Activated CD4-positive, alpha-beta T cell treated with anti-CD3 and anti-CD28 coated beads for 24 hours (primary cell): Measurements from ENCODE around the gene PRDX6.
"Not testable (repeated sequence)": the region's sequence is repeated elsewhere in the genome, so short reads cannot be mapped to it uniquely, and the experiment has no call there.

Source experiments
- DNase-seq, 2 donors: peaks; one replicate each; pipeline ENCODE4 v3.0.0-alpha.2; 2020; ENCODE audit warnings: low read depth in 2 of 2

The PRDX6 gene

DNA sequence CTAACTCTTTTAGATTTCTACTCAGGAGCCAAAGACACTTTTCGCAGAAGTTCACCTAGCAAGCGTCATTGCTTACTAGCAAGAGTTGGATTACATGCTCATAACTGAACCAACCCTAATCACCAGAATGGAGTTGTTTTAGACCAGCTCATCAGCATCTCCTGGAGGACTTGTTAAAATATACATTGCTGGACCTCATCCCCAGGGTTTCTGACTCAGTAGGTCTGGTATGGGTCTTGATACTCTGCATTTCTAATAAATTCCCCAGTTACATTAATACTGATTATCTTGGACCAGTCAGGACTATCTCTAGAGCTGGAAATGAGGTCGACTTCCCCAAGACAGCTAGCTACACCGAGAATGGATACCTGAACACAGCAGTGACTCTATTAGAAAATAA, 9.7 kb upstream of the PRDX6 start:
- no peak for DNase-seq

DNA sequence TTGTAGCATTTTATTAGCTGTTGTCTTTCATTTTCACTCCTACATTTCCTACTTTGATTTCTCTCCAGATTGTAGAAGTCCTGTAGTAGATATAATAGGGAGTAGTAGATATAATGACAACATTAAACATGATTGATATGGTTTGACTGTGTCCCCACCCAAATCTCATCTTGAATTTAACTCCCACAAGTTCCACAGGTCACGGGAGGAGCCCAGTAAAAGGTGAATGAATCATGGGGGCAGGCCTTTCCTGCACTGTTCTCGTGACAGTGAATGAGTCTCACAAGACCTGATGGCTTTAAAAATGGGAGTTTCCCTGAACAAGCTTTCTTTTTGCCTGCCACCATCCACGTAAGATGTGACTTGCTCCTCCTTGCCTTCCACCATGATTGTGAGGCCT, 7.5 kb upstream of the PRDX6 start:
- no peak for DNase-seq

DNA sequence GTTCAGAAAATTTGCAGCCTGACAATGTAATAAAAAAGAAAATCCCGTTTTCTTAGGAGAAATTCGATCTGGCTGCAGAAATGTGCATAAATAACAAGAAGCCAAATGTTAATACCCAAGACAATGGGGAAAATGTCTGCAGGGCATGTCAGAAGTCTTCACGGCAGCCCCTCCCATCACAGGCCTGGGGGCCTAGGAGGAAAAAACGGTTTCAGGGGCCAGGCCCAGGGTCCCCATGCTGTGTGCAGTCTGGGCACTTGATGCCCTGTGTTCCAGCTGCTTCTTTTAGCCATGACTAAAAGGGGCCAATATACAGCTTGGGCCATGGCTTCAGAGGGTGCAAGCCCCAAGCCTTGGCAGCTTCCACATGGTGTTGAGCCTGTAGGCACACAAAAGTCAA, 6.5 kb upstream of the PRDX6 start:
- DNase-seq = no peak

DNA sequence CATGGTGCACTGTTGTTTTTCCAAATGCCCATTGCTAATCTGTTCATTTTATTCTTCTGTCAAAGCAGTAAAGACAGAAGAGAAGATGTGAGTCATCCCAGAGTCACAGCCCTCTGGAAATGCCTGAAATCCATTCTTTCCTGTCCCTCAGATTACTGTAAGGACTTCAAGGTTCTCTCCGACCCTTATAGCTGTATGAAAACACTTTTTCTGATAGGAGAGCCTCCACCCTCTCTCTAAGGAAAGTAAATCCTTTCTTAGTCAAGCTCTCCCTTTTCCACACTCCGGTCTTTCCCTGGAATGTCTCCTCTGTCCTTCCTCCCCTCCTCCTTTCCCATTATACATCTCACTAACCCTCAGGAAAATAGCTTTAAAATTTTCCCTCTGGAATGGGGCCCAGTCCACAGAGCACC, 3.5 kb upstream of the PRDX6 start:
- DNase-seq = no peak

DNA sequence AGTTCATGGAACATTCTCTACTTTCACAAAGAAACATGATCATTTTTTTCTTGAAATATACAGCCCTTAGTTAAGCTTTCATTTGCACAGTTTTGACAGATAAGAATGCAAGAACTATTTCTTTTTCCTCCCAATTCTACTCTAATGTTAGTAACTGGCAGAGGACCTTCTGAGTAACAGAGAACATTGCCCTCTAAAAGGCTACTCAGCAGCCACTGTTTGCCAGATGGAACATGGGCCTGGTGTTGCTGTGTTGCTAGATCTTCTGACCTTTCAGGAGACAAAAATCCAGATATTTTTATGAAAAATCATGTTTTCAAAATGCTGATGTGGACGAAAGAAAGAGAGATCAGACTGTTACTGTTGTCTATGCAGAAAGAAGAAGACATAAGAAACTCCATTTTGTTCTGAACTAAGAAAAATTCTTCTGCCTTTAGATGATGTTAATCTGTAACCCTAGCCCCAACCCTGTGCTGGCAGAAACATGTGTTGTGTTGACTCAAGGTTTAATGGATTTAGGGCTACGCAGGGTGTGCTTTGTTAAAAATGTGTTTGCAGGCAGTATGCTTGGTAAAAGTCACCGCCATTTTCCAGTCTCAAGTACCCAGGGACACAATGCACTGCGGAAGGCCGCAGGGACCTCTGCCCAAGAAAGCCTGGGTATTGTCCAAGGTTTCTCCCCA, 2.9 kb upstream of the PRDX6 start:
- no peak for DNase-seq

DNA sequence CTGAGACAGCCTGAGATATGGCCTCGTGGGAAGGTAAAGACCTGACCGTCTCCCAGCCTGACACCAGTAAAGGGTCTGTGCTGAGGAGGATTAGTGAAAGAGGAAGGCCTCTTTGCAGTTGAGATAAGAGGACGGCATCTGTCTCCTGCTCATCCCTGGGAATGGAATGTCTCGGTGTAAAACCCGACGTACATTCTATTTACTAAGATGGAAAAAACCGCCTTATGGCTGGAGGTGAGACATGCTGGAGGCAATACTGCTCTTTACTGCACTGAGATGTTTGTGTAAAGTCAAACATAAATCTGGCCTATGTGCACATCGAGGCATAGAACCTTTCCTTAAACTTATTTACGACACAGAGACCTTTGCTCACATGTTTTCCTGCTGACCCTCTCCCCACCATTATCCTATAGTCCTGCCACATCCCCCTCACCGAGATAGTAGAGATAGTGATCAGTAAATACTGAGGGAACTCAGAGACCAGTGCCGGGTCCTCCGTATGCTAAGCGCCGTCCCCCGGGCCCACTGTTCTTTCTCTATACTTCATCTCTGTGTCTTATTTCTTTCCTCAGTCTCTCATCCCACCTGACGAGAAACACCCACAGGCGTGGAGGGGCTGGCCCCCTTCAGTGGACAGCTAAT, 2.2 kb upstream of the PRDX6 start:
- not testable (repeated sequence) for DNase-seq

DNA sequence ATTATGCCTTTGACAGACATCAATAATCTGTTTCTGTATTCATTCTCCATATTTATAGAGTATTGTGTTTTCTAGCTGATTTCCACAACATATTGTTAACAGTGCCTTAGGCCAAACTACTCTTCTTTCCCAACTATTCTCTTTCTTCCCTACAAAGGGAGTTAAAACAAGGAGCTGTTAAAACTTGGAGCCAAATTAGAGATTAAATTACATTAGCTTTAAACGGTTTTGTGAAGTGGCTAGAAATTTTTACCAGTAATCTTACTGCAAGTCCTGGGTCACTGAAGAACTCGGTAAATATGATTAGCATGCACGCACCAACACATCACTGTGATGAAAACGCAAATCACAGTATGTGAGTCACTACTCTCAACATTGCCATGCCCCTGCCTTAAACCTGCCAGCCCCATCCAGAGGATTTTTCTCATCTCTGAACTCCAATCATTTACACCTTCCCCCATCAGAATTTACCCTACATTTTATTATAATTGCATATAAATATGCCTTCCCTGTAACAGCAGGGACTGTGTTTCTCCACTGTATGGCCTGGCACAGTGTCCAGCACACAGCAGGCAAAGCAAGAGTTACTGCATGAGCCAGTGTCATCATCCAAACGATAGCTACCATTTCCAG, 1.5 kb upstream of the PRDX6 start:
- DNase-seq = no peak

DNA sequence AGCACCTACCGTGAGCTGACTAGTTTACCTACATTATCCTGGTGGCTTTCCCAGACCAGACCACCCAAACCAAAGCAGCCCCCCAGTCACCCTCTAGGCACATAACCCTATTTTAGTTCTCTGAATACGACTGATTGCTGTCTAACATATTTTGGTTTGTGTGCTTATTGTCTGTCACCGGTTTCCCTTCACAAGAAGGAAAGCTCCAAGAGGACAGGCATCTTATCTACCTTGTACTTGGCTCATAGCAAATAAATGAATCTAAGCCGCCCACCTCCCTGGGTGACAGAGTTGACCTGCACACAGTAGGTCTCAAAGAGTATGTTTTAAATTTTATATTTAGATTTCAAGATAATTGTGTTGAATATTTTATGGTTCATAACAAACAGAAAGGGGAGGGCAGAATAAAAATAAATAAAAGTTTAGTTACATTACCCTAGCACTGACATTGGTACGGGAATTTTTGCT, 904 bp upstream of the PRDX6 start:
- DNase-seq = no peak

DNA sequence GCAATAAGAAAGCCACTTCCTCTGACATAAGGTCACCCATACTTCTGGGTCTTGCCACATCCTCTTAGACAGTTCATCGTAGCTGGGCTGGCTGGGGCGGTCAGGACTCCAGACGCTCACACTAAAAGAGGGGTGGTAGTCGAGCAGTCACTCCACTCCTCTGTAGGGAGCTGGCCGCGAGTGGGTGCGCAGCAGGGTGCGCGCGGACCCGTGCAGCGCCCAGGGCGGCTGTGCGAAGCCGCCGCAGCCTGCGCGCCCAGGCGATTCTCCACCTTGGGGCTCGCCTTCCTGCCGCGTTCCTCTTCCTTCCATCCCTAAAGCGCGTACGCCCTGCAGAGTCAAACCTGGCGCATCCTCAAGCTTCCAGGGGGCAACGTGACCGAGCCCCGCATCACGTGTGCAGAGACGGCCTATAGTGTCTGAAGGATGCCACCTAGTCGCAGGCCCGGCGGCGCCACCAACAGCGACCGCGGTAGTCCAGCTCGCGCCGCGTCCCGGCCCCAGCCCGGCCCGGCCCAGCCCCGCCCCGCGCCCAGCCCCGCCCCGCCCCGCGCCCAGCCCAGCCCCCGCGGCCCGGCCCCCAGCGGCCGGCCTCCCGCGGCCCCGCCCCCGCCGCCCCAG, 360 bp upstream of the PRDX6 start:
- DNase-seq = peak; percentile 32 to 75

DNA sequence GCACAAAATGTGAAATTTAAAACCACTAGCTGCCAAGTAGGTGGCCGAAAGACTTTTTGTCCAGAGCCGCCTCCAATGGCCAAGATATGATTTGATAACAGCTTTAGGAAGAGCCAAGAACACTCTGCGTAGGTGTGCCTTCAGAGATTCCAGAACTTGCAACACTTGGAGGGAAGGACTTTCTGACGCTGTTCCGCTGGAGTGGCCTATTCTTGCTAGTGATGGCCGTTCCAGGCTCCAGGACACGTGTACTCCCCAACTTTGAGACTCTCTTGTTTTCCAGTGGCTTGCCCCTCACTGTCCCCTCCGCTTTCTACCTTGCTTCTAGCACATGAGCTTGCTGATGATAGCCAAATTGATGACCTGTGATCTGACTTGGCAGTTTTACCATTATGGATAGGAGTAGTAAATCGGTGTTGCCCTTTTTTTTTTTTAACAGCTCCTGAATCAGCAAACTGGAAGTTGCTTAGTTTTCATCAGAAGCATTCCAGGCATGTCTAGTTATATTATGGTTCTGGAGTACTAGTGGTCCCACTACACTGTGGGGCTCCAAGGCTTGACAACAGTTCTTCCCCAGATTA, 1.0 kb downstream of the PRDX6 start:
- no peak for DNase-seq

DNA sequence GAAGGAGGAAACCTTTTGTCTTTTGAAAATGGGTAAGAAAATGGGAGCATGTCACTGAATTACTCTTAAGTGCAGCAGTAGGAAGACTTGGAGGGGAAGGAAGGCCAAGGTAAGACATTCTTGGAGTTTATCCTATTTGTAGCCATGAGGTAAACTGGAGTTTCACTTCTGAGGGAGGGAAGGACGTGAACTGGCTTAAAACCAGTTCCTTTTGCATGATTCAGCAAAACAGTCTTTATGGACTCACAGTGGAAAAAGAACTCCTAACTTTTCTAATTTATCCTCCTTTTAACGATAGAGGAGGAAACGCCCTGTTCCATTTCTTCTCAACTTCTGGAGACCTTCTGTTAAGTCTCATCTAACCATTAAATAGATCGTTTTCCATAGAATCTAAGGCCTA, 2.5 kb downstream of the PRDX6 start:
- DNase-seq = no peak

DNA sequence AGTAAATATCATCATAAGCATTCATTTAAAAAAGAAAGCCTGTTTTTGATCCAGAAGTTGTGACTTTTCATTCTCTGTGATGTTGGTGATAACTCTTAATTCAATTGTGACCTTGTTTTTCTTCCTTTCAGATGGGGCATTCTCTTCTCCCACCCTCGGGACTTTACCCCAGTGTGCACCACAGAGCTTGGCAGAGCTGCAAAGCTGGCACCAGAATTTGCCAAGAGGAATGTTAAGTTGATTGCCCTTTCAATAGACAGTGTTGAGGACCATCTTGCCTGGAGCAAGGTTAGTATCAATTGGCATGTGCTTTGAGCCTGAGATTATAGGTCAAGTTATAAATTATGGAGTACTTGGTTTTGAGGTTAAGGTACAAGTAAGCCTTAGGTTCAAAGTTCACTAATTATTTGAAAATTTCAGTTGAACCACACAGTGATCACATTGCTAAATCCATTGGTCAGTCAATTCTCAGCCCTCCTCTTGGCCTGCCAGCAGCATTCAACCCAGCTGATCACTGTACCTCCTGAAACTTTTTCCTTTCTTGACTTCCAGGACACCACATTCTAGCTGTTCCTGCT, 4.1 kb downstream of the PRDX6 start:
- no peak for DNase-seq

DNA sequence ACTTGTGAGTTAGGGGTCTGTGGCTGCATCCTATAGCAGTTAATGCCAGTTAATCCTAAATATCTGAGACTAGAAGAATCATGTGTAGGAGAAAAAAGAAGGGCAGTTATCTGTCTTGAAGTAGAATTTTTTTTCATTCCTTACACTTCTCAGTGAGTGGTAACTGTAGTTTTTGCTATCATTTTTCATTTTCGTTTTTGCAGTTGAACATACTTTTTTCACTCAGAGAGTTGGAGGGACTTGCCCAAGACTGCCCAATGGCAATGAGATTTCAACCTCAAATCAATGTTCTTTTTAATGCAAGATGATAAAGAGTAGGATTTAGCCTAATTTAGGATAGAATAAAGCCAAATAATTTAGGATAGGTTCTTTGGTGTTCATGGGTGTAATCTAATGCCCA, 5.5 kb downstream of the PRDX6 start:
- DNase-seq = no peak

DNA sequence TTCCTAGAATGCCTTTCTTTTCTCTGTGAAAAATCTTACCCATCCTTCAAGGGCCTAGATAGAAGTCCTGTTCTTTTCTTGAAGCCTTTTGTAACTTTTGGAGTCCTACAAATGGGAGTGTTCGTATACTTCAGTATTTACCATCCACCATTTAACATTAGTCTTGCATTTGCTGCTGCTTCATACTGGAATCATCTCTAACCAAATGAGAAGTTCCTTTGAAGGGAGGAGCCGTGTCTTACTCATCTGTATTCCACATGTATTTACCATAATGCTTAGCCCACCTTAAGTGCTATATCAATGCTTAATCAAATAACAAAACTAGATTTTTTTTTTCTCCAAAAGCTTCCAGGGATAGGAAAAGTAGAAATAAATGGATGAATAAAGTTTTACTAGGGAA, 7.1 kb downstream of the PRDX6 start:
- no peak for DNase-seq

DNA sequence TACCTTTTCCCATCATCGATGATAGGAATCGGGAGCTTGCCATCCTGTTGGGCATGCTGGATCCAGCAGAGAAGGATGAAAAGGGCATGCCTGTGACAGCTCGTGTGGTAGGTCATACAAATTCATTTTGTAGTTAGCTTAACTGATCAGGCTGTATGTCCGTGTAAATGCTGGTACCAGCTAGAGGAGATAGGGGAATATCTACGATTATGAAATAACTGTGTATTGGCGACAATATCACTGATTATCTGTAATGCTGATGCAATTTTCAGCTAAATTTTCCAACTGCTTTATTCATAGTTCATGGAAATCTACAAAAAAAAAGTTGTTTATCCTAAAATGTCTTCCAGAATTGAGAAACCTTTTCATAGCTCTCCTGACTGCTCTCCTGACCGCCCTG, 8.3 kb downstream of the PRDX6 start:
- no peak for DNase-seq

DNA sequence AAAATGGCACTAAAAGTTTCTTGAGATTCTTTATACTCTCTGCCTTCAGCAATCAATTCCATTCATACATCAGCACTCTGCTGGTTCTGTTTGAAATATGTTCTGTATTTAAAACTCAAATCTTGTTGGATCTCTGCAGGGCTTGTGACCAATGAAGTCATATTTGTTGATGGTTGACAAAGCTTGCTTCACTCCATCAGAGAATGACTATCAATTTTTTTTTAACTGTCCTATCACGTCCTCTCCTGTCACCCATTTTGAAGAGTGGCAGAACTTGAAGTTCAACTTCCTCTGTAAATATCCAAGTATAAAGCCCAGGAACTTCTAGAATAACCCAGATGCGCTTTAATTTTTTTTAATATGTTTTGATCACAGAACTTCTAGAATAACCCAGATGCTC, 10.9 kb downstream of the PRDX6 start:
- DNase-seq = no peak

DNA sequence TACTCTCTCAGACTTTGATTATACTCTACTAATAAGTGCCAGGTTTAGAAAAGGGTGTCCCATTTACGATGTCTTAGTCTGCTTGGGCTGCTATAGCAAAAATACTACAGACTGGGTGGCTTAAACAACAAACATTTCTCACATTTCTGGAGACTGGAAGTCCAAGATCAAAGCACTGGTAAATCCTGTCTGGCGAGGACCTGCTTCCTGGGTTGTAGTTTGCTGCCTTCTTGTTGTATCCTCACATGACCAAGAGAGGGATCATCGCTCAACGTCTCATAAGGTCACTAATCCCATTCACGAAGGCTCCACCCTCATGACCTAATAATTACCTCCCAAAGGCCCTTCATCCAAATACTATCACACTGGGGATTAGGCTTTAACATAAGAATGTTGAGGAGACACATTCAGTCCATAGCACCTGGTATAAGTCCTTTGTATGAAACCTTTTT, 12.0 kb downstream of the PRDX6 start:
- DNase-seq = no peak

DNA sequence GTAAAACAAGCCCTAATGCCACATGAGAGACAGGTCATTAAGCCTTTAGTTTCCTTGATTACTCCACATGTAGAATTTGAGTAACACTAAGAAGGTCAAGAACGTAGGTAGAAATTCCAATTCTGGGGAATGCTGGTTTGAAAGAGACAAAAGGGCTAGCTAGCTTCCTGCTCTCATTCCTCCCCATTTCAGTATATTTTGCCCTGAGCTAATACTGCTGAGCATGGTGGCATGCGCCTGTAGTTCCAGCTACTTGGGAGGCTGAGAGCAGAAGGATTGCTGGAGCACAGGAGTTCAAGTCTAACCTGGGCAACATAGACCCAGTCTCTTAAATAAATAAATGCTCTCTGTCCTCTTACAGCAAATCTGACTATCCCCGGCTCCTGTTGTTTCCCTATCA, 12.8 kb downstream of the PRDX6 start:
- no peak for DNase-seq

DNA sequence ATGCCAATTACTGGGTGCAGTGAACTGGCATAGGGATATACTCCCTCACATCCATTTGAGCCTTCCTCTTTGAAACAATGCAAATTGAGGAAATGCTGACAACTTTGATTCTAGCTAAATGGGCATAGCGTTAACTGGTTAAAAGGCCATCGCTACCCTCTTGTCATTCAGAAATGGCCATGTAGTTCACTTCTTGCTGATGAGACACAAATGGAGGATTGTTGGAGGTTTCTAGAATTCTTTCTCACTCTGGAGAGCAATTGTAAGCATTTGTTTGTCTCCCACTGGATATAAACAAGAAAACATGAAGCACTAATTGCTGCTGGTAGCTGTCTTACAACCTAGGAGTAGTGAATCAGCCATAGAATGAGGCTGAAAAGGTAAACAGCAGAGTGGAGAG, 14.4 kb downstream of the PRDX6 start:
- no peak for DNase-seq

DNA sequence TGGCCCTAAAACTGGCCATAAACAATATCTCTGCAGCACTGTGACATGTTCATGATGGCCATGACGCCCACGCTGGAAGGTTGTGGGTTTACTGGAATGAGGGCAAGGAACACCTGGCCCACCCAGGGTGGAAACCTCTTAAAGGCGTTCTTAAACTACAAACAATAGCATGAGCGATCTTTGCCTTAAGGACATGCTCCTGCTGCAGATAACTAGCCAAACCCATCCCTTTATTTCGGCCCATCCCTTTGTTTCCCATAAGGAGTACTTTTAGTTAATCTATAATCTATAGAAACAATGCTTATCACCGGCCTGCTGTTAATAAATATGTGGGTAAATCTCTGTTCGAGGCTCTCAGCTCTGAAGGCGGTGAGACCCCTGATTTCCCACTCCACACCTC, 16.0 kb downstream of the PRDX6 start:
- DNase-seq = not testable (repeated sequence)

DNA sequence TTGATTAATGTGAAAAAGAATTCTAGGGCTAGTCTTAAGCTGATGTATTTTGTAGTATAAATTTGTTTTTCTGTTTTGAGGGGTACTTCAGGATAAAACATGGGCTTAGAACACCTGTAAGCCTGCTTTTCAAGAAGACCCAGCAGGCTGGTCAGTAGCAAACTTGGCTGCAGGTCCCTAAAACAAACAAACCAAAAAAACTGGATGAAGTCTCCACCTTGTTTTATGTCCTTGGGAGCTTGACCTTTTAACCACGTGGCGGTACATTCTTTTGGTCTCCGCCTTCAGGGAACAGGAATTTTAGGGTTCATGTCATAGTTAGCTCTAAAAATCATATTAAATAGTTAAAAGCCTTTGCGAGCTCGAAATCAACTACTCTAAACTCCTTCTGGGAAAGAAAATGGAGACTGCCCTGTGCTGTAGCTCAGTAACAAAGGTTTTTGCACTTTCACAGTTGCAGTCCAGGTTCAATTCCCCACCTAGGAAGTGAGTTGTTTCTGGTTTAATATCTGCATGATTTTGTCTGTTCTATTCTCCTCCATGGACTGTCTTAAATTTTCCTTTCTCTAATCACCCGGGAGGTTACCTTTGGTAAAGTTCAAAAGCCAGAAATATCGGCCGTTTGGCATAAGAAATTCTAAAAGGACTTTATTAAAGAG, 18.6 kb downstream of the PRDX6 start:
- no peak for DNase-seq
